ENCODE measurements around the gene LGALS7B. TPM values are rescaled to one million over a fixed set of nuclear protein-coding genes. Genes with fewer than 3 reads are reported as not detected.
"Not testable (repeated sequence)": the region's sequence is repeated elsewhere in the genome, so short reads cannot be mapped to it uniquely, and the experiment has no call there.

The LGALS7B gene
- total and polyA plus RNA-seq, 2 of the 4 experiments (the other 2 are of a cell fraction): not detected

- WGBS, 2 experiments (ENCODE audit: extremely low coverage in 2 of 2, insufficient read length in 1 of 2): no CpG with 5 or more reads among the region's 33 CpGs
- BruUV-seq (replicated peaks); intact Hi-C loops (cut with micrococcal nuclease); ATAC-seq (ENCODE audit: low read depth); H3K9ac ChIP-seq (ENCODE audit: low read depth, low read length); H3K9me3 ChIP-seq (ENCODE audit: control insufficient read depth, insufficient read depth, low read length); H3K4ac ChIP-seq (ENCODE audit: low read depth, low read length); H3K14ac ChIP-seq (replicated peaks; ENCODE audit: low read depth, low read length); dilution Hi-C loops (cut with HindIII; ENCODE audit: low sequenced_read_pairs, unreplicated experiment); H2BK5ac ChIP-seq (ENCODE audit: low read depth, low read length, poor library complexity, severe bottlenecking); in situ Hi-C loops (cut with MboI; ENCODE audit: low sequenced_read_pairs); H3K79me1 ChIP-seq (ENCODE audit: low read depth in 1 of 2, low read length in 2 of 2); H2AK9ac ChIP-seq (replicated peaks; ENCODE audit: low read depth, low read length, poor library complexity); H2AK5ac ChIP-seq (ENCODE audit: low read depth, low read length); H3K36me3 ChIP-seq (ENCODE audit: control insufficient read depth, insufficient read depth, low read length); DNase-seq; H3K18ac ChIP-seq (ENCODE audit: low read depth, low read length); H3K23ac ChIP-seq (ENCODE audit: low read depth, low read length); CTCF ChIA-PET; H3K27ac ChIP-seq (ENCODE audit: insufficient read depth, low read length); H3K9me1 ChIP-seq (ENCODE audit: insufficient read depth, low read length); H2BK120ac ChIP-seq (ENCODE audit: low read depth, low read length); H2AFZ ChIP-seq (replicated peaks; ENCODE audit: low read length, poor library complexity); H3K4me3 ChIP-seq (ENCODE audit: insufficient read depth, low read depth, low read length); H4K5ac ChIP-seq (ENCODE audit: low read depth, low read length); H2BK15ac ChIP-seq (ENCODE audit: low read depth, low read length); H4K20me1 ChIP-seq (ENCODE audit: insufficient read depth, low read length); H3K56ac ChIP-seq (ENCODE audit: extremely low read depth, insufficient read depth, low read length); H3K4me2 ChIP-seq (ENCODE audit: low read depth, low read length); H4K8ac ChIP-seq (ENCODE audit: low read depth in 2 of 2, low read length in 2 of 2); H2BK20ac ChIP-seq (ENCODE audit: low read depth, low read length); H3K27me3 ChIP-seq (ENCODE audit: control insufficient read depth, insufficient read depth, low read length); POLR2A ChIA-PET (ENCODE audit: unreplicated experiment); H3K4me1 ChIP-seq (ENCODE audit: control insufficient read depth, insufficient read depth, low read length); H4K91ac ChIP-seq (ENCODE audit: insufficient read depth, low read depth, low read length): not testable (repeated sequence)
Observed at GRCh38 chr19:38797781-38798180, 8.8 kb downstream of the LGALS7B start.
